GM12801 (cell line): ENCODE results near the gene SRC.

Source experiments
- CTCF ChIP-seq: IDR thresholded peaks from one replicate; pipeline ENCODE4 v1.5.1; 2011; ENCODE audit warnings: control low read depth; ENCODE audit not compliant: insufficient read length; ENCODE audit errors: extremely low read depth

SRC gene

GRCh38 chr20:37393196-37393862 is 47.4 kb downstream of the SRC start:
- TF ChIP-seq CTCF, result no peak

DNA sequence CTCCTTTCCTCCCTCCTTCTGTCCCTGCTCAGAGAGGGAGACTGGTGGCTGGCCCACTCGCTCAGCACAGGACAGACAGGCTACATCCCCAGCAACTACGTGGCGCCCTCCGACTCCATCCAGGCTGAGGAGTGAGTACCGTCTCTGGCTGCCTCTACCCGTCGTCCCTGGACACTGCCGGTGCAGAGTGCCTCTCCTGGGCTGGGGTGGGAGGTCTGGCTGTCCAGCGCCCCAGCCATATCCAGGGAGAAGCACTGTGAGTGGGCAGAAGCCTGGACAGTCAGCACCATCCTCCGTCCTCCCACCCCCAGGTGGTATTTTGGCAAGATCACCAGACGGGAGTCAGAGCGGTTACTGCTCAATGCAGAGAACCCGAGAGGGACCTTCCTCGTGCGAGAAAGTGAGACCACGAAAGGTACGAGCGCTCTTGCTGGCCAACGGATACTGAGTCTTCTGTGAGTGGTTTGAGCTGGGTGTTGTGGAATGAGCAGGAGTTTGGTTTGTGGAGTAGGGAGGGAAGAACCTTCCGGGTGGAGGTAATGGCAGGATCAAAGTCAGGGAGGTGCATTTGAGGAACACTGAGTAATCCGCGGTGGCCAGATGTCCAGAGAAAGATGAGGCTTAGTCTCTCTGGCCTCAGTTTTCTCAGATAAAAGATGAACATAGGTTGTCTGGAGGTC is 48.1 kb downstream of the SRC start:
- TF ChIP-seq CTCF, result no peak

GRCh38 chr20:37394543-37395409 is 48.8 kb downstream of the SRC start:
- TF ChIP-seq CTCF, result no peak

- TF ChIP-seq CTCF, result no peak
Observed at GRCh38 chr20:37395410-37395797, 49.5 kb downstream of the SRC start.

- no peak for TF ChIP-seq CTCF
Observed at GRCh38 chr20:37395921-37396415, 50.0 kb downstream of the SRC start.

GRCh38 chr20:37396416-37397075 is 50.6 kb downstream of the SRC start:
- no peak for TF ChIP-seq CTCF
